ENCODE measurements around the gene FRMD7.
A peak's percentile ranks its signal among the peaks of the same experiment; 100 is the strongest.
"Not testable (repeated sequence)": the region's sequence is repeated elsewhere in the genome, so short reads cannot be mapped to it uniquely, and the experiment has no call there.

FRMD7 gene

GRCh38 chrX:132092439-132093065 lies 35.3 kb downstream of the FRMD7 start:
- peak; percentile 55 for DNase-seq

- no peak for DNase-seq
These were observed 37.2 kb downstream of the FRMD7 start for GRCh38 chrX:132090403-132091159.

- DNase-seq = no peak
These were observed 39.0 kb downstream of the FRMD7 start for GRCh38 chrX:132088864-132089263.

GRCh38 chrX:132086672-132087071 lies 41.1 kb downstream of the FRMD7 start:
- no peak for DNase-seq

- DNase-seq = no peak
These were observed 42.0 kb downstream of the FRMD7 start for GRCh38 chrX:132085786-132086185.

GRCh38 chrX:132077912-132078311 lies 49.9 kb downstream of the FRMD7 start:
- no peak for DNase-seq

- no peak for DNase-seq
These were observed 50.4 kb downstream of the FRMD7 start for GRCh38 chrX:132077414-132077813.

GRCh38 chrX:132071254-132071653 lies 56.6 kb downstream of the FRMD7 start:
- no peak for DNase-seq

- DNase-seq = no peak
These were observed 59.4 kb downstream of the FRMD7 start for GRCh38 chrX:132068405-132068804.

GRCh38 chrX:132063862-132064261 lies 64.0 kb downstream of the FRMD7 start:
- DNase-seq = no peak

- DNase-seq = no peak
These were observed 64.5 kb downstream of the FRMD7 start for GRCh38 chrX:132063334-132063733.

GRCh38 chrX:132059973-132060540 lies 67.8 kb downstream of the FRMD7 start:
- no peak for DNase-seq

GRCh38 chrX:132058975-132059374 lies 68.8 kb downstream of the FRMD7 start:
- no peak for DNase-seq

GRCh38 chrX:132058050-132058449 lies 69.8 kb downstream of the FRMD7 start:
- DNase-seq = no peak

GRCh38 chrX:132051778-132052177 lies 76.0 kb downstream of the FRMD7 start:
- DNase-seq = not testable (repeated sequence)

GRCh38 chrX:132046533-132046932 lies 81.3 kb downstream of the FRMD7 start:
- no peak for DNase-seq

- no peak for DNase-seq
These were observed 82.4 kb downstream of the FRMD7 start for GRCh38 chrX:132045456-132045855.

- no peak for DNase-seq
These were observed 82.9 kb downstream of the FRMD7 start for GRCh38 chrX:132044953-132045352.

- DNase-seq = no peak
These were observed 83.8 kb downstream of the FRMD7 start for GRCh38 chrX:132043977-132044376.

GRCh38 chrX:132041015-132041414 lies 86.8 kb downstream of the FRMD7 start:
- DNase-seq = no peak

- no peak for DNase-seq
These were observed 87.8 kb downstream of the FRMD7 start for GRCh38 chrX:132040066-132040465.

- DNase-seq = no peak
These were observed 90.3 kb downstream of the FRMD7 start for GRCh38 chrX:132037479-132037993.

- DNase-seq = no peak
These were observed 93.2 kb downstream of the FRMD7 start for GRCh38 chrX:132034648-132035047.

- no peak for DNase-seq
These were observed 94.7 kb downstream of the FRMD7 start for GRCh38 chrX:132033166-132033565.
